AG04450 (cell line): ENCODE data around the gene CCDC50. TPM values are rescaled to one million over a fixed set of nuclear protein-coding genes. Genes with fewer than 3 reads are reported as not detected.

Experiments
- CTCF ChIA-PET: fragments of 300-600, 350-600 bp; formaldehyde crosslinking; extraction: SDS; loops from one replicate; lab custom pipeline; 2022; ENCODE audit warnings: antibody characterized with exemption, inconsistent platforms; lab: Charles Lee
- POLR2A ChIA-PET: fragments of 350-600 bp; formaldehyde crosslinking; extraction: SDS; loops from one replicate; lab custom pipeline; 2021; ENCODE audit warnings: antibody characterized with exemption, inconsistent platforms; lab: Yijun Ruan, JAX
- DNase-seq: peaks from one replicate; pipeline ENCODE4 v3.0.0-alpha.2; 2011; ENCODE audit warnings: low read depth, low spot score
- H3K27ac ChIP-seq: one replicate; pipeline ENCODE4 v1.5.1; 2012; ENCODE audit warnings: low read depth, low read length, control low read depth
- H3K27me3 ChIP-seq: one replicate; pipeline ENCODE4 v1.6.0; 2012; ENCODE audit warnings: low read length; ENCODE audit not compliant: control insufficient read depth, insufficient read depth
- H3K4me3 ChIP-seq: 2 replicates; pipeline ENCODE4 v1.5.1; 2011; ENCODE audit warnings: mild to moderate bottlenecking, low read depth, low read length, control low read depth
- H3K9me3 ChIP-seq: 2 replicates; pipeline ENCODE4 v1.5.1; 2012; ENCODE audit warnings: low read length; ENCODE audit not compliant: control insufficient read depth, insufficient read depth
- polyA plus RNA-seq: library from polyadenylated mRNA; depleted of rRNA; stranded (reverse); fragments of >200 nt; gene quantifications from 2 replicates; pipeline ENCODE4 v1.2.3, GENCODE V29; 2011
- TF ChIP-seq, protein P1 (sequence below): IDR thresholded peaks from 2 replicates; pipeline ENCODE4 v1.5.1; 2011; ENCODE audit warnings: low read depth, low read length, control low read depth, inconsistent platforms

CCDC50 gene
- polyA plus RNA-seq, 1 experiment = 75.6 TPM

DNA sequence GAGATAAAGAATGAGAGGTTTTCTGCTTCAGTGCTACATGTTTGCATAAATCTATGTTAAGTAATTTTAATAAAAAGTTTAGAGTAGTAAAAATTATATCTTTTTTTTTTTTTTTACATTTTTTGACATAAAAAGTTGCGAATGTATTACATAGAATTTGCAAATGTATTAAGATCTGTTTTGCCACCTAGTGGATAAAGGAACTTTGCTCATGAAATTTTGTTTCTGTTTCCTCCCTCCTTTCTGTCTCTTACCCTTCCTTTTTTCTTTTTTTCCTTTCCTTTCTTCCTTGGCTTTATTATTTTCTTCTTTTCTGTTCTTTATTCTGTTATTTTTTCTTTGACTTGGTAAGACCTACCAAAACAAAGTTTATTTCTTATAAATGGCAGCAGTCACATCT, 59.6 kb downstream of the CCDC50 start:
- CTCF ChIA-PET = no interaction called here
- no peak for DNase-seq
- TF ChIP-seq, protein P1, sequence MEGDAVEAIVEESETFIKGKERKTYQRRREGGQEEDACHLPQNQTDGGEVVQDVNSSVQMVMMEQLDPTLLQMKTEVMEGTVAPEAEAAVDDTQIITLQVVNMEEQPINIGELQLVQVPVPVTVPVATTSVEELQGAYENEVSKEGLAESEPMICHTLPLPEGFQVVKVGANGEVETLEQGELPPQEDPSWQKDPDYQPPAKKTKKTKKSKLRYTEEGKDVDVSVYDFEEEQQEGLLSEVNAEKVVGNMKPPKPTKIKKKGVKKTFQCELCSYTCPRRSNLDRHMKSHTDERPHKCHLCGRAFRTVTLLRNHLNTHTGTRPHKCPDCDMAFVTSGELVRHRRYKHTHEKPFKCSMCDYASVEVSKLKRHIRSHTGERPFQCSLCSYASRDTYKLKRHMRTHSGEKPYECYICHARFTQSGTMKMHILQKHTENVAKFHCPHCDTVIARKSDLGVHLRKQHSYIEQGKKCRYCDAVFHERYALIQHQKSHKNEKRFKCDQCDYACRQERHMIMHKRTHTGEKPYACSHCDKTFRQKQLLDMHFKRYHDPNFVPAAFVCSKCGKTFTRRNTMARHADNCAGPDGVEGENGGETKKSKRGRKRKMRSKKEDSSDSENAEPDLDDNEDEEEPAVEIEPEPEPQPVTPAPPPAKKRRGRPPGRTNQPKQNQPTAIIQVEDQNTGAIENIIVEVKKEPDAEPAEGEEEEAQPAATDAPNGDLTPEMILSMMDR = peak; percentile 46

DNA sequence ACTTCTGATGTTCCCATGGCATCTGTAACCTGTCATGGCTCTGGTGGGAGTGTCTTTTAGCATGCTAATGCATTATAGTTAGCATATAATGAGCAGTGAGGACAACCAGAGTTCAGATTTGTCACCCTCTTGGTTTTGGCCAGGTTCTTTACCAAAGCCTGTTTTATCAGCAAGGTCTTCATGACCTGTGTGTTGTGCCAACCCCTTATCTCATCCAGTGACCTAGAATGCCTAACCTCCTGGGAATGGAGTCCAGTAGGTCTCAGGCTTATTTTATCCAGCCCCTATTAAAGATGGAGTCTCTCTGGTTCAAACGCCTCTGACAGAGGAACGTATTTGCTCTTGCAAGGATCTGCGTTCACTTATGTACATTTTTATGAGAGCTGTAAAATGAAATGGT, 61.4 kb downstream of the CCDC50 start:
- POLR2A ChIA-PET = no interaction called here
- TF ChIP-seq, protein P1 = no peak
- Histone ChIP-seq H3K9me3 (no peaks in the 10 kb centered on the region), H3K27ac (no peak overlapping the region), H3K27me3 (no peaks in the 10 kb centered on the region), H3K4me3 (no peak overlapping the region)
- CTCF ChIA-PET = no interaction called here
- DNase-seq = no peak

More for the DNA sequence above, 59.6 kb downstream of the CCDC50 start:
- no peaks in the 10 kb centered on the region for H3K9me3 ChIP-seq
- H3K27me3 ChIP-seq = no peaks in the 10 kb centered on the region
- H3K27ac ChIP-seq = no peak overlapping the region
- POLR2A ChIA-PET = no interaction called here
- H3K4me3 ChIP-seq = no peak overlapping the region

DNA sequence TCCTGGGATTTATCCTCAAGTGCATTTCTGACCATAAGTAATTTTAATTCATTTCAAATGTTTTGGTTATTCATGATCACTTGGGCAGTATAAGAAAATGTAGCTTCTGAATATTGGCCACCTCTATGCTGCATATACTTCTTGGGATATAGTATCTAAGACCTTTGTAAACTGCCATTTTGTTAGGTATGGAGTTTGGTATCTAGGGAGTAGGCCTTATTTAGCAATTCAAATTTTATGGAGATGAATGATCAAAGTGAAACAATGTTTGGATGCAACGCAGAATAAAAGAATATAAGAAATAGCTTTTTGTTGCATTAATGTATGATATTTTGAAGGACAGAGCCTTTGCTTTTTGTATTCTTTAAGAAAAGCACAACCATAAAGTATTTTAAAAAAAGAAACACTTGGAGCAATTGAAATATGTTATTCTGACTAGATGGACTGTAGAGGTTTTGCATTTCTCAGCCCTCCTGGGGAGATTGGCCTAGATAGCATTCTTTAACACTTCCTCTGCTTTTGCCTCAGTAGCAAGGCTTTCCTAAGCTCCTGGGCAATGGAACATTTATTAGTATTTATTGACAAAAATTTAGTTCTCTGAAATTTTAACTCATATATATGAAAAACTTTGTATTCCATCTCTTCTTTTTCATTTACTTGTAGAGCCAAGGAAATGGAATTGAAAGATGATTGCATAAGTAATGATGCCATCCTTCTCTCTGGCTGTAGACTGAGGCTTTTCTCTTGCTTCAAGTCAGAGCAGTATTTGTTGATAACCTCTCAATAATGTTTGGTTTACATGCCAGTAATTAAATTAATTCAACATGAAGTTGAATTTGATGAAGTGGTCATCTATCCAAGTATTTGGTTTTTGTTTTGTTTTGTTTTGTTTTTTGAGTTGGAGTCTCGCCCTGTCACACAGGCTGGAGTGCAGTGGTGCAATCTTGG, 62.9 kb downstream of the CCDC50 start:
- H3K27me3 ChIP-seq = no peaks in the 10 kb centered on the region
- H3K9me3 ChIP-seq = no peaks in the 10 kb centered on the region
- no peak overlapping the region for H3K27ac ChIP-seq
- H3K4me3 ChIP-seq = no peak overlapping the region
- no peak for DNase-seq
- ChIA-PET CTCF (interaction anchor here (1.4 to 2.4 kb wide), 2 partner anchors 8 to 154 kb away, joined by 3 to 6 read pairs; no protein-coding TSS in a partner anchor), POLR2A (interaction anchor here (1.5 kb wide), 1 partner anchor 9 kb away, joined by 4 read pairs; no protein-coding TSS in a partner anchor)
- TF ChIP-seq, protein P1 = no peak

DNA sequence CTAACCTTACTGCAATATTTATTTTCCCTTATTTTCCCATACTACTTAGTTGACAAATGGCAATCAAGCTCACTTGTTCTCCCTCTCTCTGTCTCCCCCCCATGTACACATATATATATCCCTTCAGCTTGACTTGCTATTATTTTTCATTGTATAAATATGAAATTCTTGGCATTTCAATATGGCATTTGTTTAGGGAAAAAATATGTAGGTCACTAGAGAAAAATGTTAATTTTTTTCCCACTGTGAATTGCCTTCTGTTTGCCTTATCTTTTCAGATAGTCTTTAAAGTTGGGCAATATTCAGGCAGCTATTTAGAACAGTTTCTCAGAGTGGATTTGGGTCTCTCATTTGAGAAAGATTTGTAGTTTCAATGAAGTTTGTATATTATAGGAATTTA, 64.0 kb downstream of the CCDC50 start:
- Histone ChIP-seq H3K9me3 (no peaks in the 10 kb centered on the region), H3K4me3 (no peak overlapping the region), H3K27me3 (no peaks in the 10 kb centered on the region), H3K27ac (no peak overlapping the region)
- TF ChIP-seq, protein P1 = no peak
- DNase-seq = no peak
- ChIA-PET POLR2A (interaction anchor here (1.5 kb wide), 1 partner anchor 10 kb away, joined by 4 read pairs; no protein-coding TSS in a partner anchor), CTCF (interaction anchor here (0.6 to 2.4 kb wide), 4 partner anchors 9 to 149 kb away, joined by 3 to 6 read pairs (median 4); no protein-coding TSS in a partner anchor)

DNA sequence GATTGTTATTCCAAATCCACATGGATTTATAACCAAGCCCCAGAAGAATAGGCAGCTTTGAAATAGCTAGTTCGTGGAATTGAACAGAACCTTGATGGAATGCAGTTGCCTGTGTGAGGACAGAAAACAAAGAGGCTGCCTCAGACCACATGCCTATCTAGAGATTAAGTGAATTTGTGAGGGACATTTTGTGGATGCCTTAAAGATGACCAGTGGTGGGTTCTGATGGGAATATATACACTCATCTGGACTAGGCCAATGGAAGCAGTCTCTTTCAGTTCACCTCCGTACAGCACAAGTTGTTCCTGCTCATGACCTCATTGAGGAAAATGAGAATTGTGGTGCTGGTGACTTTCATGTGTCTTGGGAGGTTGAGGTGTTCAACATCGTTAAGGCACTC, 68.6 kb downstream of the CCDC50 start:
- ChIA-PET CTCF (no interaction called here), POLR2A (no interaction called here)
- TF ChIP-seq, protein P1 = no peak
- Histone ChIP-seq H3K9me3 (no peaks in the 10 kb centered on the region), H3K4me3 (no peak overlapping the region), H3K27me3 (no peaks in the 10 kb centered on the region), H3K27ac (no peak overlapping the region)
- no peak for DNase-seq
